GM19452 (cell line): ENCODE results near the gene SOX9.
A peak's percentile ranks its signal among the peaks of the same experiment; 100 is the strongest.
"Not testable (repeated sequence)": the region's sequence is repeated elsewhere in the genome, so short reads cannot be mapped to it uniquely, and the experiment has no call there.

Experiments
- ATAC-seq: cut with Tn5 transposase; IDR thresholded peaks from one replicate; pipeline ENCODE4 v1.9.1; 2021; ENCODE audit not compliant: unreplicated experiment

Gene SOX9

DNA sequence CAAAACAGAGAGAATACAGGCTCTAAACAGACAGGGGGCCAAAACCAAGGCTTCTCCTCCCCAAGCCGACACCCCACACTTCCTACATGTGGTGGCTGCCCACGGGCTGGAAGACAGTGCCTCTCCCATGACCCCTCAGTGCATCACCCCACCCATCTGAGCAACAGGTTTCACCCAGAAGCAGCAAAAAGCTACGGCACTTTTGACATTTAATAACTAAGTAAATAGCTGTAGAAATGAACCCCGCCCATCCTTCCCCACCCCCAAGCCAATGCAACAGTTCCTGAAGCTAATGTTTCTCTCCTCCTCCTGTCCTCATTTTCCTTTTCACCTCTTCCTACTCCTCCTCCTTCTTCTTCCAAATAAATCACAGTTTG is 9.9 kb upstream of the SOX9 start:
- ATAC-seq: no peak

GRCh38 chr17:72111336-72111923 is 9.4 kb upstream of the SOX9 start:
- ATAC-seq: no peak

- not testable (repeated sequence) for ATAC-seq
These were observed 8.9 kb upstream of the SOX9 start for GRCh38 chr17:72111926-72112325.

GRCh38 chr17:72113751-72114150 is 7.1 kb upstream of the SOX9 start:
- no peak for ATAC-seq

GRCh38 chr17:72115781-72116525 is 4.9 kb upstream of the SOX9 start:
- no peak for ATAC-seq

DNA sequence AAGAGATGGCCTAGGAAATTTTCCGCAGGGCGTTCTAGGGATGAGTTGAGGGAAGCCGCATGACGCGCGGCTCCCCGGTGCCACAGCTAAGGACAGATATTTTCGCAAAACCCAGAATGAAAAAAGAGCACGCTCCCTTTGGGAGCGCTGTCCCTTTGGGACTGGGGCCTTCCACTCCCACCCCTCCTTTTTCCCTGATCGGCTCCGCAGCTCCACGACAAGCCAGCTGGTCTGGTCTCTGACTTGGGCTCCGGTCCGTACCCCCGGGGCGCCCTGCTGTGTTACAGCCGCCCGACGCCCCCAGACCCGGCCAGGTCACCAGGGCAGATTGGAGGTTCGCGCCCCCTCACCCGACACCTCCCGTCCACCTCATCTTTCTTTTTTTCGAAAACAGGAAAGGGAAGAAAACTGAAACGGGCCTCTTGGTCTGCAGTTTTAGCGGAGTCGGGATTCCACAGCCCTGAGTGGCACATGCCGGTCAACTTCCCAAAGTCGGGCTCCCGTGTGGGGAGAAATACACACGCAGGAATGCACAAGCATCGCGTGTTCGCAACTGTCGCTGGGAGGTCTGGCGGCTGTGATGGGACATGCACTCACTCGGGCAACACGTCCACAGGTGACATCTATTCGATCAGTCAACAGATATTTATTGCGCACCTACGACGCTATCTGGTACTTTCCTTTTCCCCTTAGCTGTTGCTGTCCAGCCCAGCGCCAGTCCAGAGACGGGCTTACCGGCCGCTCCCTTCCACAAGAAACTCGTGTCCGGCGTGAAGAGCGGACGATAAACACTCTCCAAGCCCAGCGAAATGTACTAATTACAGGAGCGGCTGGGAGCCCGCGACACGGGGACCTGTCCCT is 3.9 kb upstream of the SOX9 start:
- ATAC-seq: no peak

DNA sequence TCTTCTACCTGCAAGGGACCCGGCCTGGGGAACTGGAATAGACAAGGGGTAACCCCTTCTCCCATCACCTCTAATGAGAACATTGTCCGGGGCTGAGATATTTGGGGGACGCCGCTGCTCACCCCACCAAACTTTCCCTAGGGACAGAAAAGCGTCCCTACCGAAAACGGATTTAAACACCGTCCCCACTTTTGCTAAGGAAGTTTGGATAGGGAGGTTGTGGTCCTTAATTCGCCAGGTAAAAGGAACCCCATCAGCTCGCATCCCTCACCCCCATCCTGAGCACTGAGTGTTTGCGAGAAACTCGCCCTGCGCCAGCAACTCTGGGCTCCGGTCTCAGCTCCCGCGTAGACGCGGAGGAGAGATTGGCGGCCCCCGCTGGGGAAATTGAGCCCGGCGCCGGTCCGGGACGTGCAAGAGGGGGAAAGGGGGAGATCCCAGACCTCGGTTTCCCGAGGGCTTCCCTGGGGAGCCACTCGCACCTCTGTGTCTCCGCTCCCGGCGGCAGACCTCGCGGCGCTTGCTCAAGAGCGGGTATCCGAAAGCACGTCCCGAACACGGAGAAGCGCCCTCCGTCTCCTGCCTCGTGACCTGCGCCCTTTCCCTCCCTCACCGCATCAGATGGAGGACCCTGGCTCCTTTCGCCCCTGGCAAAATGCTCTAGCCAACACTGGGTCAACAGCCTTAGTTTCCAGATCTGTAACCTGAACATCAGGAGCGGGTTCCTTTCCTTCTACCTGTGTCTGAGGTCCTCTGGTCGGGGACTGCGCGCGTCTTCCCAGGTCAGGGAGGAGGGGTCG is 3.1 kb upstream of the SOX9 start:
- no peak for ATAC-seq

DNA sequence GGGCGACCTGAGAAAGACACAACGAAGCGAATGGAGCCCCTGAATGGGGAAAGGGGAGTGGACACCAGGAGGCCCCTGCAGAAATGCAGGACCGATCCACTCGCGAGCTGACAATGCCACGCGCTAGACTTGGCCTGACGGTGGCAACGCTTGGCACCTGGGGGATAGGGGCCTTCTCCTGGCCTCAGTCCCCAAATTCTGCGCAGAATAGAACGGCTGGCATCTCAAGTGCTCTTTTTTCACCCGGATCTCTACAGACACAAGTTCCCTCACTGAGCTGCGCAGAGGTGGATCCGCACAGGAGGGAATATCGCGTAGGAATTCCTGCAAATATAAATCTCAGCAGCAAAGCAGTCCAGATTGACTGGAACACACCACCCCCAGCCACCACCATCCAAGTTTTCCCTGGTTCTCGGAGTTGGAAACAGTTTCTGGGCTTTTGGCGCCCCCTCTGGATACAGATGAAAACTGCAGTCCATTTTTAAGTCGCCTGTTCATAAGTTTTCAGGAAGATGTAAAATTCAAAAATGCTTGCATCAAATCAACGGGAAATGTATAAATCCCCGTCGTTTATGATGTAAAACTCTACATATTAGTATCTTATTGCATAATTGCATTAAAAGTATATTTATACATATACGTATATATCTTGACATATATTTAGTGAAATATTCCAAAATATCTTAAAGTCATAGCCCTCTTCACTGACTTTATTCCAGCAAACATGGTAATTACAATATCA is 2.3 kb upstream of the SOX9 start:
- ATAC-seq: no peak

DNA sequence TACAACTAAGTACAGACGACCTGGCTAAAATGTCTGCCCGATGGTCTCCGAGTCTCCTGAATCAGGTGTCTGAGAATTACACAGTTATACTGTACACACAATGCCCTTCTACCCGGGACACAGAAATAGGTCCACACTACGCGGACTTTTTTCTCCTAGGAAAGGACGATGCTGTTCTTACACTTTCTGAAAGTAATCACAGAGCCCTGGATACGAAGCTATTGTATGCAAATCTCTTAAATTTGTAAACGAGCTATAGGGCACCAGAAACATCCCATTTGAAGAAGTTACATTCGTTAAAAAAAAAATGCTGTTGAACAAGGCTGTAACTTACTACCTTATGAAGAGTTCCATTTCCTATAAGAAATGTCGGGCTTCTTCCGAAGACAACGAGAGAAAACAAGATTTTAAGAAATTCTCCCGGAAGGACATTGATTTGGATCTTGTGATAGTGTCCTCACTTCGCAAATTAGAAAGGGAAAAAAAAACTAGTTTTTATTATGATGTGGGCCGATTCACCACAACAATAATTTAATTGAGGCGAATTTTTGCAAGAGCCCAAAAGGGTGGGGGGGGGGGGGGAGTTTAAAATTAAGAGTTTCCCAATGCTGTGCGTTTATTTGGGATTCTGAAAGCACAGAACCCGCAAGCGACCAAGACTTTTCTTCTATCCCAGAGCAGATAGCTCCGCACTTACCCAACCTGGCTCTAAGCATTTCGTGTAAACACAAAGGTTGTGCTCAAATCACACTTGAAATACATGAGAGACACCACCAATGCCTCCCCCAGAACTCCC is 1.5 kb upstream of the SOX9 start:
- no peak for ATAC-seq

GRCh38 chr17:72119873-72120641 is 763 bp upstream of the SOX9 start:
- ATAC-seq: no peak

GRCh38 chr17:72121164-72122009 is 567 bp downstream of the SOX9 start:
- ATAC-seq: peak; percentile 6

- ATAC-seq: no peak
These were observed 1.4 kb downstream of the SOX9 start for GRCh38 chr17:72122010-72122764.

- ATAC-seq: no peak
These were observed 2.1 kb downstream of the SOX9 start for GRCh38 chr17:72122765-72123529.

- ATAC-seq: no peak
These were observed 3.0 kb downstream of the SOX9 start for GRCh38 chr17:72123530-72124437.

DNA sequence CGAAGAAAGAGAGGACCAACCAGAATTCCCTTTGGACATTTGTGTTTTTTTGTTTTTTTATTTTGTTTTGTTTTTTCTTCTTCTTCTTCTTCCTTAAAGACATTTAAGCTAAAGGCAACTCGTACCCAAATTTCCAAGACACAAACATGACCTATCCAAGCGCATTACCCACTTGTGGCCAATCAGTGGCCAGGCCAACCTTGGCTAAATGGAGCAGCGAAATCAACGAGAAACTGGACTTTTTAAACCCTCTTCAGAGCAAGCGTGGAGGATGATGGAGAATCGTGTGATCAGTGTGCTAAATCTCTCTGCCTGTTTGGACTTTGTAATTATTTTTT is 3.6 kb downstream of the SOX9 start:
- ATAC-seq: no peak

DNA sequence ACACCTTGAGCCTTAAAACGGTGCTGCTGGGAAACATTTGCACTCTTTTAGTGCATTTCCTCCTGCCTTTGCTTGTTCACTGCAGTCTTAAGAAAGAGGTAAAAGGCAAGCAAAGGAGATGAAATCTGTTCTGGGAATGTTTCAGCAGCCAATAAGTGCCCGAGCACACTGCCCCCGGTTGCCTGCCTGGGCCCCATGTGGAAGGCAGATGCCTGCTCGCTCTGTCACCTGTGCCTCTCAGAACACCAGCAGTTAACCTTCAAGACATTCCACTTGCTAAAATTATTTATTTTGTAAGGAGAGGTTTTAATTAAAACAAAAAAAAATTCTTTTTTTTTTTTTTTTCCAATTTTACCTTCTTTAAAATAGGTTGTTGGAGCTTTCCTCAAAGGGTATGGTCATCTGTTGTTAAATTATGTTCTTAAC is 4.4 kb downstream of the SOX9 start:
- no peak for ATAC-seq
